Right lobe of liver (tissue), 4 donors: ENCODE measurements around the gene LDB2.
"Not testable (repeated sequence)": the region's sequence is repeated elsewhere in the genome, so short reads cannot be mapped to it uniquely, and the experiment has no call there.

Experiments
- POLR2A ChIP-seq: fragments of 450-650 bp; IDR thresholded peaks from one replicate; pipeline ENCODE4 v1.6.1; 2017; ENCODE audit warnings: antibody characterized with exemption, mild to moderate bottlenecking
- TF ChIP-seq, protein P1 (sequence below), 4 donors: fragments of 200-600 bp in 3 of 4; fragments of 450-650 bp in 1 of 4; IDR thresholded peaks; one replicate each; pipeline versions ENCODE4 v1.5.1 to v1.8.0; 2016 to 2022; ENCODE audit warnings: antibody characterized with exemption in 4 of 4, mild to moderate bottlenecking in 2 of 4
- donor health status: DM: no; HTN: no; CAD: no.
- donor health status: DM: no; HTN: no; CAD: no.
- donor health status: DM: no; HTN: yes; CAD: no.

DNA sequence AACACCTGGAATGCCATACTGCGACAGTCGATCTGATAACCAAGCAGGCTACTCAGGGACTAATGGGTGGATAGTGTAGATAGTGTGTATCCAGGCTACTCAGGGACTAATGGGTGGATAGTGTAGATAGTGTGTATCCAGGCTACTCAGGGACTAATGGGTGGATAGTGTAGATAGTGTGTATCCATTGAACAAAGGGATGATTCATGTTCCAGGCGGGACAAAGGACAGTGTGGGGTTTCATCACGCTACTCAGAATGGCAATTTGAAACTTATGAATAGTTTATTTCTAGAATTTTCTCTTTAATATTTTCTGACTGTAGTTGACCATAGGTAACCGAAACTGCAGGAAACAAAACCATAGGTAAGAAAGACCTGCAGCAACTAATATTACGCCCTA lies 374.9 kb downstream of the LDB2 start:
- TF ChIP-seq, protein P1, sequence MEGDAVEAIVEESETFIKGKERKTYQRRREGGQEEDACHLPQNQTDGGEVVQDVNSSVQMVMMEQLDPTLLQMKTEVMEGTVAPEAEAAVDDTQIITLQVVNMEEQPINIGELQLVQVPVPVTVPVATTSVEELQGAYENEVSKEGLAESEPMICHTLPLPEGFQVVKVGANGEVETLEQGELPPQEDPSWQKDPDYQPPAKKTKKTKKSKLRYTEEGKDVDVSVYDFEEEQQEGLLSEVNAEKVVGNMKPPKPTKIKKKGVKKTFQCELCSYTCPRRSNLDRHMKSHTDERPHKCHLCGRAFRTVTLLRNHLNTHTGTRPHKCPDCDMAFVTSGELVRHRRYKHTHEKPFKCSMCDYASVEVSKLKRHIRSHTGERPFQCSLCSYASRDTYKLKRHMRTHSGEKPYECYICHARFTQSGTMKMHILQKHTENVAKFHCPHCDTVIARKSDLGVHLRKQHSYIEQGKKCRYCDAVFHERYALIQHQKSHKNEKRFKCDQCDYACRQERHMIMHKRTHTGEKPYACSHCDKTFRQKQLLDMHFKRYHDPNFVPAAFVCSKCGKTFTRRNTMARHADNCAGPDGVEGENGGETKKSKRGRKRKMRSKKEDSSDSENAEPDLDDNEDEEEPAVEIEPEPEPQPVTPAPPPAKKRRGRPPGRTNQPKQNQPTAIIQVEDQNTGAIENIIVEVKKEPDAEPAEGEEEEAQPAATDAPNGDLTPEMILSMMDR (IDR thresholded peaks at IDR 0.05): not testable (repeated sequence)
- not testable (repeated sequence) for TF ChIP-seq POLR2A
